Fibroblast of skin of right quadriceps (primary cell): ENCODE data around the gene CCNE1.
"Not testable (repeated sequence)": the region's sequence is repeated elsewhere in the genome, so short reads cannot be mapped to it uniquely, and the experiment has no call there.

ENCODE experiments used
- DNase-seq: peaks from one replicate; pipeline ENCODE4 v3.0.0-alpha.2; 2013

CCNE1 gene

GRCh38 chr19:29789007-29789406, 22.8 kb upstream of the CCNE1 start:
- no peak for DNase-seq

GRCh38 chr19:29793116-29793727, 18.6 kb upstream of the CCNE1 start:
- no peak for DNase-seq

- not testable (repeated sequence) for DNase-seq
These were observed 17.3 kb upstream of the CCNE1 start for GRCh38 chr19:29794490-29794889.

- no peak for DNase-seq
These were observed 16.2 kb upstream of the CCNE1 start for GRCh38 chr19:29795461-29796172.

- no peak for DNase-seq
These were observed 15.6 kb upstream of the CCNE1 start for GRCh38 chr19:29796173-29796573.

- peak; percentile 24 for DNase-seq
These were observed 12.9 kb upstream of the CCNE1 start for GRCh38 chr19:29798774-29799497.

GRCh38 chr19:29800100-29800825, 11.5 kb upstream of the CCNE1 start:
- no peak for DNase-seq

- not testable (repeated sequence) for DNase-seq
These were observed 7.8 kb upstream of the CCNE1 start for GRCh38 chr19:29803951-29804350.

- no peak for DNase-seq
These were observed 7.3 kb upstream of the CCNE1 start for GRCh38 chr19:29804493-29804892.

- DNase-seq, result no peak
These were observed 6.5 kb upstream of the CCNE1 start for GRCh38 chr19:29805031-29805965.

GRCh38 chr19:29806098-29806866, 5.5 kb upstream of the CCNE1 start:
- peak; percentile 15 for DNase-seq

- DNase-seq, result no peak
These were observed 4.6 kb upstream of the CCNE1 start for GRCh38 chr19:29807178-29807577.

GRCh38 chr19:29807870-29808405, 3.9 kb upstream of the CCNE1 start:
- DNase-seq, result no peak

GRCh38 chr19:29809795-29810503, 1.8 kb upstream of the CCNE1 start:
- no peak for DNase-seq

- DNase-seq, result peak; percentile 22
These were observed 1.3 kb upstream of the CCNE1 start for GRCh38 chr19:29810504-29810871.

GRCh38 chr19:29812080-29812880, 489 bp downstream of the CCNE1 start:
- DNase-seq, result no peak

GRCh38 chr19:29812881-29813275, 1.1 kb downstream of the CCNE1 start:
- DNase-seq, result no peak

GRCh38 chr19:29813642-29814041, 1.9 kb downstream of the CCNE1 start:
- DNase-seq, result no peak

GRCh38 chr19:29815231-29815630, 3.4 kb downstream of the CCNE1 start:
- no peak for DNase-seq

GRCh38 chr19:29817316-29817715, 5.5 kb downstream of the CCNE1 start:
- DNase-seq, result no peak
